HepG2 (cell line): Measurements from ENCODE around the gene DSN1. TPM values are rescaled to one million over a fixed set of nuclear protein-coding genes. Genes with fewer than 3 reads are reported as not detected.
A peak's percentile ranks its signal among the peaks of the same experiment; 100 is the strongest.

Source experiments
- AKAP8 ChIP-seq: sonication (generic); formaldehyde crosslinking; IDR thresholded peaks from 2 replicates; pipeline ENCODE4 v1.5.1; 2020; ENCODE audit warnings: mild to moderate bottlenecking, missing genetic modification reagents
- FLYWCH1 ChIP-seq: sonication (generic); formaldehyde crosslinking; IDR thresholded peaks from 2 replicates; pipeline ENCODE4 v1.8.1; 2023; ENCODE audit warnings: mild to moderate bottlenecking, missing genetic modification reagents
- FOXK2 ChIP-seq: fragments of 450-650 bp; IDR thresholded peaks from 2 replicates; pipeline ENCODE4 v1.6.1; 2016
- HNRNPLL ChIP-seq: fragments of 200-400 bp; formaldehyde crosslinking; IDR thresholded peaks from 2 replicates; pipeline ENCODE4 v1.6.1; 2017; ENCODE audit warnings: mild to moderate bottlenecking, low read depth, low read length; ENCODE audit not compliant: poor library complexity, severe bottlenecking
- NCOA5 ChIP-seq: sonication (generic); formaldehyde crosslinking; IDR thresholded peaks from 2 replicates; pipeline ENCODE4 v1.4.0; 2020; ENCODE audit warnings: missing genetic modification reagents
- RBM39 ChIP-seq: fragments of 200-400 bp; formaldehyde crosslinking; IDR thresholded peaks from one replicate; pipeline ENCODE4 v1.6.1; 2018; ENCODE audit warnings: antibody characterized with exemption, mild to moderate bottlenecking, low read depth, low read length; ENCODE audit not compliant: poor library complexity, severe bottlenecking
- SIX1 ChIP-seq: sonication (generic); formaldehyde crosslinking; IDR thresholded peaks from 2 replicates; pipeline ENCODE4 v1.4.0; 2020; ENCODE audit warnings: missing genetic modification reagents, borderline replicate concordance
- THYN1 ChIP-seq: sonication (generic); formaldehyde crosslinking; IDR thresholded peaks from 2 replicates; pipeline ENCODE4 v1.8.1; 2023; ENCODE audit warnings: low read depth, mild to moderate bottlenecking, moderate library complexity, missing genetic modification reagents, borderline replicate concordance
- WIZ ChIP-seq: sonication (generic); formaldehyde crosslinking; IDR thresholded peaks from 2 replicates; pipeline ENCODE4 v1.5.1; 2020; ENCODE audit warnings: mild to moderate bottlenecking, missing genetic modification reagents
- ZNF101 ChIP-seq: sonication (generic); formaldehyde crosslinking; IDR thresholded peaks from 2 replicates; pipeline ENCODE4 v1.4.0; 2020; ENCODE audit warnings: mild to moderate bottlenecking, low read depth, missing genetic modification reagents, borderline replicate concordance
- ZNF207 ChIP-seq: fragments of 450-650 bp; IDR thresholded peaks from 2 replicates; pipeline ENCODE4 v1.6.1; 2016; ENCODE audit warnings: antibody characterized with exemption, borderline replicate concordance
- ZNF549 ChIP-seq: sonication (generic); formaldehyde crosslinking; IDR thresholded peaks from 2 replicates; pipeline ENCODE4 v1.5.0; 2020; ENCODE audit warnings: missing genetic modification reagents
- polyA plus RNA-seq, 8 experiments: library from polyadenylated mRNA; depleted of rRNA in 3 of 8; stranded (reverse) in 7 of 8; unstranded in 1 of 8; fragments of >200 nt; fragmentation: Illumina TruSeq in 4 of 8; extraction: Trizol in 4 of 8; gene quantifications; 2 replicates each; pipeline versions ENCODE4 v1.2.1 to v1.2.3, GENCODE V29; 2011 to 2016; ENCODE audit warnings: low read depth in 4 of 8, missing spikeins in 1 of 8, mixed read lengths in 1 of 8; ENCODE audit not compliant: insufficient read depth in 1 of 8
- total RNA-seq, 5 experiments: library from RNA; depleted of rRNA; stranded (reverse); fragments of >200 nt; fragmentation: Illumina TruSeq; extraction: Trizol; gene quantifications; 2 replicates each; pipeline ENCODE4 v1.2.3, GENCODE V29; 2016; ENCODE audit warnings: low read depth in 1 of 5
- TF ChIP-seq, protein P1 (sequence below): sonication (generic); formaldehyde crosslinking; IDR thresholded peaks from 2 replicates; pipeline ENCODE4 v1.8.1; 2023; ENCODE audit warnings: missing genetic modification reagents, inconsistent platforms, borderline replicate concordance
- TF ChIP-seq, protein P2 (sequence below): sonication (generic); formaldehyde crosslinking; IDR thresholded peaks from 2 replicates; pipeline ENCODE4 v1.5.0; 2020; ENCODE audit warnings: missing genetic modification reagents
- TF ChIP-seq, protein P3 (sequence below): sonication (generic); formaldehyde crosslinking; IDR thresholded peaks from 2 replicates; pipeline ENCODE4 v1.5.0; 2020; ENCODE audit warnings: mild to moderate bottlenecking, missing genetic modification reagents, moderate library complexity
- TF ChIP-seq, protein P4 (sequence below): sonication (generic); formaldehyde crosslinking; IDR thresholded peaks from 2 replicates; pipeline ENCODE4 v1.5.1; 2020; ENCODE audit warnings: mild to moderate bottlenecking, missing genetic modification reagents, borderline replicate concordance
- TF ChIP-seq, protein P5 (sequence below): sonication (generic); formaldehyde crosslinking; IDR thresholded peaks from 2 replicates; pipeline ENCODE4 v1.5.1; 2020; ENCODE audit warnings: mild to moderate bottlenecking, missing genetic modification reagents
- TF ChIP-seq, protein P6 (sequence below): sonication (generic); formaldehyde crosslinking; IDR thresholded peaks from 2 replicates; pipeline ENCODE4 v1.4.0; 2020; ENCODE audit warnings: mild to moderate bottlenecking, missing genetic modification reagents

DSN1 gene
- total and polyA plus RNA-seq, 2 of the 13 experiments (the other 11 are each of a cell fraction or from before 2014, with no cell fraction given) = 18.7 to 53.7 TPM

DNA sequence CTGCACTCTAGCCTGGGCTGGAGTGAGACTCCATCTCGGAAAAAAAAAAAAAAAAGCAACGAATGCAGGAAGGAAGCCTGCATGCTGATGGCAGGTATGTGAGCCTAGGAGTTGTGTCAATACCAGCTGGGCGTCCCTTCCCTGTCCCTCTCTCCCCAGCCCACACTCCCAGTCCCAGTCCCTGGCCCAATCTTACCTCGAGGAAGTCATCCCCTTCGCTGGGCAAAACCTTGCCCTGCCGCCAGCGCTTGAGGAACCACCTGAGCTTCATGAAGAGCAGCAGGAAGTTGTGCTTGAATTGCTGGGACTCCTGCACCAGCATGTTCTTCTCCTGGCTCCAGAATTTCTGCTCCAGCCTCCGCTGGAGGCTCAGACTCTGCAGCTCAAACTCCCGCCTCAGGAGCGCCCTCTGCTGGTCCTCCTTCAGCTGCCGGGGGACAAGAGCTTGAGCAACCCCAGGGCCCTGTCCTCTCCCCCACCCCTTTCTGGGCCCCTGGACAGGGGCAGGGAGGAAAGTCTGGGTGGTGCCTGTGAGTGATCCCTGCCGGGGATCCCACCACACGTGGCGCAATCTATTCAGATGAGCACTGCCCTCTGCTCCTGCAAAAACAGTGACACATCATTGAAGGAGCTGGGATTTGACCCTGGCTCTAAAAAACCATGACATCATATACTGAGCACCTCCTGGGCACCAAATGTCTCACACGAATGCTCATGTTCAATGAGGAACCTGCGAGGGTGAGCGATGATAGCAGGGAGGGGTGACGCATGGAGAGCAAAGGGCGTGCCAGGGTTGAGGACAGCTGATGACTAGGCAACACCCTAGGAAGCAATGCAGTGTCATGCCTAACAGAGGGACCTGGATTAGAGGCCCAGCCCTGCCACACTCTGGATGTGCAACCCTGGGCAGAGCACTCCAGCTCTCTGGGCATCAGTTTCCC lies 35.0 kb upstream of the DSN1 start (continued):
- TF ChIP-seq WIZ (CRISPR knock-in tag) (no peak), HNRNPLL (peak; percentile 40), SIX1 (peak; percentile 20; the same call in 1 of the 2 replicates), RBM39 (peak; percentile 90), ZNF207 (no peak), THYN1 (CRISPR knock-in tag) (no peak), NCOA5 (CRISPR knock-in tag) (no peak), FOXK2 (no peak), ZNF101 (CRISPR knock-in tag) (no peak), ZNF549 (CRISPR knock-in tag) (no peak), FLYWCH1 (CRISPR knock-in tag) (no peak), AKAP8 (CRISPR knock-in tag) (no peak)
- TF ChIP-seq, protein P1, sequence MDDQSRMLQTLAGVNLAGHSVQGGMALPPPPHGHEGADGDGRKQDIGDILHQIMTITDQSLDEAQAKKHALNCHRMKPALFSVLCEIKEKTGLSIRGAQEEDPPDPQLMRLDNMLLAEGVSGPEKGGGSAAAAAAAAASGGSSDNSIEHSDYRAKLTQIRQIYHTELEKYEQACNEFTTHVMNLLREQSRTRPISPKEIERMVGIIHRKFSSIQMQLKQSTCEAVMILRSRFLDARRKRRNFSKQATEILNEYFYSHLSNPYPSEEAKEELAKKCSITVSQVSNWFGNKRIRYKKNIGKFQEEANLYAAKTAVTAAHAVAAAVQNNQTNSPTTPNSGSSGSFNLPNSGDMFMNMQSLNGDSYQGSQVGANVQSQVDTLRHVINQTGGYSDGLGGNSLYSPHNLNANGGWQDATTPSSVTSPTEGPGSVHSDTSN = no peak
- TF ChIP-seq, protein P2, sequence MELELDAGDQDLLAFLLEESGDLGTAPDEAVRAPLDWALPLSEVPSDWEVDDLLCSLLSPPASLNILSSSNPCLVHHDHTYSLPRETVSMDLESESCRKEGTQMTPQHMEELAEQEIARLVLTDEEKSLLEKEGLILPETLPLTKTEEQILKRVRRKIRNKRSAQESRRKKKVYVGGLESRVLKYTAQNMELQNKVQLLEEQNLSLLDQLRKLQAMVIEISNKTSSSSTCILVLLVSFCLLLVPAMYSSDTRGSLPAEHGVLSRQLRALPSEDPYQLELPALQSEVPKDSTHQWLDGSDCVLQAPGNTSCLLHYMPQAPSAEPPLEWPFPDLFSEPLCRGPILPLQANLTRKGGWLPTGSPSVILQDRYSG (CRISPR knock-in tag) = no peak
- TF ChIP-seq, protein P3, sequence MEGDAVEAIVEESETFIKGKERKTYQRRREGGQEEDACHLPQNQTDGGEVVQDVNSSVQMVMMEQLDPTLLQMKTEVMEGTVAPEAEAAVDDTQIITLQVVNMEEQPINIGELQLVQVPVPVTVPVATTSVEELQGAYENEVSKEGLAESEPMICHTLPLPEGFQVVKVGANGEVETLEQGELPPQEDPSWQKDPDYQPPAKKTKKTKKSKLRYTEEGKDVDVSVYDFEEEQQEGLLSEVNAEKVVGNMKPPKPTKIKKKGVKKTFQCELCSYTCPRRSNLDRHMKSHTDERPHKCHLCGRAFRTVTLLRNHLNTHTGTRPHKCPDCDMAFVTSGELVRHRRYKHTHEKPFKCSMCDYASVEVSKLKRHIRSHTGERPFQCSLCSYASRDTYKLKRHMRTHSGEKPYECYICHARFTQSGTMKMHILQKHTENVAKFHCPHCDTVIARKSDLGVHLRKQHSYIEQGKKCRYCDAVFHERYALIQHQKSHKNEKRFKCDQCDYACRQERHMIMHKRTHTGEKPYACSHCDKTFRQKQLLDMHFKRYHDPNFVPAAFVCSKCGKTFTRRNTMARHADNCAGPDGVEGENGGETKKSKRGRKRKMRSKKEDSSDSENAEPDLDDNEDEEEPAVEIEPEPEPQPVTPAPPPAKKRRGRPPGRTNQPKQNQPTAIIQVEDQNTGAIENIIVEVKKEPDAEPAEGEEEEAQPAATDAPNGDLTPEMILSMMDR (CRISPR knock-in tag) = peak; percentile 96
- TF ChIP-seq, protein P4, sequence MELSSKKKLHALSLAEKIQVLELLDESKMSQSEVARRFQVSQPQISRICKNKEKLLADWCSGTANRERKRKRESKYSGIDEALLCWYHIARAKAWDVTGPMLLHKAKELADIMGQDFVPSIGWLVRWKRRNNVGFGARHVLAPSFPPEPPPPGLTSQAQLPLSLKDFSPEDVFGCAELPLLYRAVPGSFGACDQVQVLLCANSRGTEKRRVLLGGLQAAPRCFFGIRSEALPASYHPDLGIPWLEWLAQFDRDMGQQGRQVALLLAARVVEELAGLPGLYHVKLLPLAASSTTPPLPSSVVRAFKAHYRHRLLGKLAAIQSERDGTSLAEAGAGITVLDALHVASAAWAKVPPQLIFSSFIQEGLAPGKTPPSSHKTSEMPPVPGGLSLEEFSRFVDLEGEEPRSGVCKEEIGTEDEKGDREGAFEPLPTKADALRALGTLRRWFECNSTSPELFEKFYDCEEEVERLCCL (CRISPR knock-in tag) = 0 out of 2 replicates have a peak, but pooled peaks have one; percentile 42
- TF ChIP-seq, protein P5, sequence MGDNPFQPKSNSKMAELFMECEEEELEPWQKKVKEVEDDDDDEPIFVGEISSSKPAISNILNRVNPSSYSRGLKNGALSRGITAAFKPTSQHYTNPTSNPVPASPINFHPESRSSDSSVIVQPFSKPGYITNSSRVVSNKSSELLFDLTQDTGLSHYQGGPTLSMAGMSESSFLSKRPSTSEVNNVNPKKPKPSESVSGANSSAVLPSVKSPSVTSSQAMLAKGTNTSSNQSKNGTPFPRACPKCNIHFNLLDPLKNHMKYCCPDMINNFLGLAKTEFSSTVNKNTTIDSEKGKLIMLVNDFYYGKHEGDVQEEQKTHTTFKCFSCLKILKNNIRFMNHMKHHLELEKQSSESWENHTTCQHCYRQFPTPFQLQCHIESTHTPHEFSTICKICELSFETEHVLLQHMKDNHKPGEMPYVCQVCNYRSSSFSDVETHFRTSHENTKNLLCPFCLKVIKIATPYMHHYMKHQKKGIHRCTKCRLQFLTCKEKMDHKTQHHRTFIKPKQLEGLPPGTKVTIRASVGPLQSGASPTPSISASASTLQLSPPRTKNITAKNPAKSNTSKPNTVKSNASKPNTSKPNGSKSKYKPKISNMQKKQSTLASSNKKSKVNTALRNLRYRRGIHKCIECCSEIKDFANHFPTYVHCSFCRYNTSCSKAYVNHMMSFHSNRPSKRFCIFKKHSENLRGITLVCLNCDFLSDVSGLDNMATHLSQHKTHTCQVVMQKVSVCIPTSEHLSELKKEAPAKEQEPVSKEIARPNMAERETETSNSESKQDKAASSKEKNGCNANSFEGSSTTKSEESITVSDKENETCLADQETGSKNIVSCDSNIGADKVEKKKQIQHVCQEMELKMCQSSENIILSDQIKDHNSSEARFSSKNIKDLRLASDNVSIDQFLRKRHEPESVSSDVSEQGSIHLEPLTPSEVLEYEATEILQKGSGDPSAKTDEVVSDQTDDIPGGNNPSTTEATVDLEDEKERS (CRISPR knock-in tag) = peak; percentile 63; the same call in 1 of the 2 replicates
- TF ChIP-seq, protein P6, sequence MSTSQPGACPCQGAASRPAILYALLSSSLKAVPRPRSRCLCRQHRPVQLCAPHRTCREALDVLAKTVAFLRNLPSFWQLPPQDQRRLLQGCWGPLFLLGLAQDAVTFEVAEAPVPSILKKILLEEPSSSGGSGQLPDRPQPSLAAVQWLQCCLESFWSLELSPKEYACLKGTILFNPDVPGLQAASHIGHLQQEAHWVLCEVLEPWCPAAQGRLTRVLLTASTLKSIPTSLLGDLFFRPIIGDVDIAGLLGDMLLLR (CRISPR knock-in tag) = no peak
